K562 (cell line): ENCODE data around the gene ARHGAP30. TPM values are rescaled to one million over a fixed set of nuclear protein-coding genes. Genes with fewer than 3 reads are reported as not detected.

Experiments used
- ADNP ChIP-seq: fragments of 200-800 bp; sonication (Bioruptor generic); IDR thresholded peaks from 2 replicates; pipeline ENCODE4 v1.6.1; 2016; ENCODE audit warnings: missing genetic modification characterization, missing compliant biosample characterization
- ATF1 ChIP-seq, 2 experiments: fragments of 450-650 bp in 1 of 2; IDR thresholded peaks; 2 replicates each; pipeline ENCODE4 v1.6.1; 2016; ENCODE audit warnings: missing compliant biosample characterization in 1 of 2, missing genetic modification characterization in 1 of 2
- CBFB ChIP-seq: sonication (generic); formaldehyde crosslinking; IDR thresholded peaks from 2 replicates; pipeline ENCODE4 v1.4.0; 2020; ENCODE audit warnings: mild to moderate bottlenecking, missing genetic modification reagents
- CCNT2 ChIP-seq: IDR thresholded peaks from 2 replicates; pipeline ENCODE4 v1.6.1; 2011; ENCODE audit warnings: borderline replicate concordance, low read depth, mild to moderate bottlenecking, moderate library complexity, mixed read lengths, low read length; ENCODE audit not compliant: insufficient read length; ENCODE audit errors: extremely low read depth
- CHD4 ChIP-seq: fragments of 200-600 bp; sonication (generic); IDR thresholded peaks from 3 replicates; pipeline ENCODE4 v1.6.1; 2012; ENCODE audit warnings: low read depth, mild to moderate bottlenecking, mixed read lengths, low read length, inconsistent platforms; ENCODE audit not compliant: insufficient read depth, insufficient replicate concordance, poor library complexity, severe bottlenecking
- CREB1 ChIP-seq, 2 experiments: sonication (generic) in 1 of 2; formaldehyde crosslinking in 1 of 2; IDR thresholded peaks; 2 replicates each; pipeline versions ENCODE4 v1.6.1 to v1.8.0; 2012 to 2022; ENCODE audit warnings: inconsistent platforms in 1 of 2, mild to moderate bottlenecking in 1 of 2, missing genetic modification reagents in 1 of 2, moderate library complexity in 1 of 2
- ETV5 ChIP-seq: sonication (generic); formaldehyde crosslinking; IDR thresholded peaks from 2 replicates; pipeline ENCODE4 v1.4.0; 2020; ENCODE audit warnings: low read depth, mild to moderate bottlenecking, missing genetic modification reagents
- FOSL1 ChIP-seq: fragments of 200-800 bp; sonication (Bioruptor generic); conservative IDR thresholded peaks from 2 replicates; pipeline ENCODE4 v1.6.1; 2016; ENCODE audit warnings: missing genetic modification characterization, missing compliant biosample characterization
- HOXB6 ChIP-seq: fragments of 250-450 bp; sonication (Bioruptor Pico); IDR thresholded peaks from 2 replicates; pipeline ENCODE4 v1.5.1; 2022; ENCODE audit warnings: mild to moderate bottlenecking, borderline replicate concordance
- IRF9 ChIP-seq: fragments of 450-650 bp; IDR thresholded peaks from 2 replicates; pipeline ENCODE4 v1.6.1; 2016; ENCODE audit warnings: missing biosample characterization, missing genetic modification characterization
- MCM3 ChIP-seq: fragments of 450-650 bp; IDR thresholded peaks from 2 replicates; pipeline ENCODE4 v1.6.1; 2016
- MTA3 ChIP-seq: fragments of 450-650 bp; formaldehyde crosslinking; IDR thresholded peaks from 2 replicates; pipeline ENCODE4 v1.6.1; 2017; ENCODE audit warnings: mild to moderate bottlenecking, borderline replicate concordance
- NFIX ChIP-seq: fragments of 250-450 bp; sonication (Bioruptor Pico); IDR thresholded peaks from 2 replicates; pipeline ENCODE4 v1.4.0; 2020; ENCODE audit warnings: low read depth, mild to moderate bottlenecking, moderate library complexity
- PHTF2 ChIP-seq: fragments of 250-450 bp; sonication (Bioruptor Pico); IDR thresholded peaks from 2 replicates; pipeline ENCODE4 v1.5.0; 2021; ENCODE audit warnings: mild to moderate bottlenecking
- POLR2A ChIP-seq: fragments of 450-650 bp; conservative IDR thresholded peaks from 2 replicates; pipeline ENCODE4 v1.6.1; 2016
- SMAD4 ChIP-seq: fragments of 250-450 bp; sonication (Bioruptor Pico); conservative IDR thresholded peaks from 2 replicates; pipeline ENCODE4 v1.8.0; 2021; ENCODE audit warnings: inconsistent platforms, mild to moderate bottlenecking, moderate library complexity
- SRSF7 ChIP-seq: fragments of 200-400 bp; formaldehyde crosslinking; optimal IDR thresholded peaks from 2 replicates; pipeline ENCODE3; 2017; ENCODE audit warnings: mild to moderate bottlenecking, low read depth, low read length
- STAT5B ChIP-seq: fragments of 250-450 bp; sonication (Bioruptor Pico); IDR thresholded peaks from 2 replicates; pipeline ENCODE4 v1.8.0; 2021; ENCODE audit warnings: mild to moderate bottlenecking, inconsistent platforms
- TAF9B ChIP-seq: fragments of 450-650 bp; IDR thresholded peaks from 2 replicates; pipeline ENCODE4 v1.6.1; 2018; ENCODE audit warnings: mild to moderate bottlenecking; ENCODE audit not compliant: partially characterized antibody
- THAP7 ChIP-seq: fragments of 250-450 bp; sonication (Bioruptor Pico); IDR thresholded peaks from 2 replicates; pipeline ENCODE4 v1.5.0; 2021
- THRA ChIP-seq: fragments of 450-650 bp; IDR thresholded peaks from 2 replicates; pipeline ENCODE4 v1.6.1; 2017; ENCODE audit warnings: mild to moderate bottlenecking, moderate library complexity
- ZBTB12 ChIP-seq: fragments of 250-450 bp; sonication (Bioruptor Pico); IDR thresholded peaks from 2 replicates; pipeline ENCODE4 v1.4.0; 2020
- ZNF23 ChIP-seq: fragments of 250-450 bp; sonication (Bioruptor Pico); IDR thresholded peaks from 2 replicates; pipeline ENCODE4 v1.4.0; 2020; ENCODE audit warnings: mild to moderate bottlenecking
- ZNF507 ChIP-seq: conservative IDR thresholded peaks from 2 replicates; pipeline ENCODE4 v1.6.1; 2017; ENCODE audit warnings: missing genetic modification characterization, missing compliant biosample characterization
- ZNF551 ChIP-seq: fragments of 250-450 bp; sonication (Bioruptor Pico); IDR thresholded peaks from 2 replicates; pipeline ENCODE4 v1.5.0; 2021; ENCODE audit warnings: mild to moderate bottlenecking, moderate library complexity
- ZNF583 ChIP-seq: fragments of 250-450 bp; sonication (Bioruptor Pico); IDR thresholded peaks from 2 replicates; pipeline ENCODE4 v1.4.0; 2020
- ZSCAN29 ChIP-seq: fragments of 450-650 bp; IDR thresholded peaks from 2 replicates; pipeline ENCODE4 v1.6.1; 2017
- polyA plus RNA-seq, 8 experiments: library from polyadenylated mRNA; depleted of rRNA in 4 of 8; stranded (reverse) in 5 of 8; unstranded in 3 of 8; fragments of >200 nt; fragmentation: Nextera tagmentation in 2 of 8; fragmentation: Illumina TruSeq in 1 of 8; extraction: Ambion mirVana in 2 of 8; extraction: Trizol in 1 of 8; gene quantifications; 2 replicates each; pipeline versions ENCODE4 v1.2.1 to v1.2.3, GENCODE V29; 2011 to 2014; ENCODE audit warnings: inconsistent platforms in 1 of 8, missing spikeins in 1 of 8
- total RNA-seq, 7 experiments: library from RNA; depleted of rRNA in 6 of 7; stranded (reverse); fragments of >200 nt in 6 of 7; fragmentation: Illumina TruSeq in 2 of 7; extraction: Trizol in 2 of 7; gene quantifications; 2 replicates each; pipeline versions ENCODE4 v1.2.1 to v1.2.3, GENCODE V29; 2011 to 2021; ENCODE audit warnings: low replicate concordance in 1 of 7

Gene ARHGAP30
- total and polyA plus RNA-seq, 9 of the 15 experiments (the other 6 are each of a cell fraction or from before 2014, with no cell fraction given): 0.01 to 0.73 (median 0.12) TPM

GRCh38 chr1:161019751-161020495, 49.8 kb downstream of the ARHGAP30 start (continued):
- TF ChIP-seq ZBTB12 (CRISPR knock-in tag) (no peak), CHD4 (no peak), ZNF507 (no peak), IRF9 (no peak), ZNF551 (CRISPR knock-in tag) (no peak), SRSF7 (no peak), ZNF583 (no peak), ZNF23 (CRISPR knock-in tag) (no peak), MTA3 (peak; percentile 21; the same call in 1 of the 2 replicates), MCM3 (no peak), SMAD4 (CRISPR knock-in tag) (no peak), FOSL1 (tag) (peak; percentile 18; the same call in 1 of the 2 replicates), ZSCAN29 (no peak), CREB1 (IDR thresholded peaks at IDR 0.05) (no peak), CREB1 (CRISPR knock-in tag; IDR thresholded peaks at IDR 0.05) (no peak), POLR2A (no peak), THRA (no peak), NFIX (CRISPR knock-in tag) (no peak), ATF1 (CRISPR knock-in tag; IDR thresholded peaks at IDR 0.05) (no peak), ATF1 (tag; IDR thresholded peaks at IDR 0.05) (no peak), CBFB (CRISPR knock-in tag) (no peak), PHTF2 (CRISPR knock-in tag) (no peak), STAT5B (no peak), ADNP (no peak), THAP7 (CRISPR knock-in tag) (no peak), CCNT2 (peak; percentile 51), HOXB6 (CRISPR knock-in tag) (no peak), TAF9B (no peak), ETV5 (no peak)
